Esophagus squamous epithelium (tissue), 4 donors: ENCODE data around the gene CXorf58.

Source experiments
- CTCF ChIP-seq, 6 experiments: fragments of 450-650 bp in 4 of 6; fragments of 200-600 bp in 2 of 6; sonication (generic) in 2 of 6; IDR thresholded peaks; one replicate each; pipeline ENCODE4 v1.5.1; 2016 to 2019; ENCODE audit warnings: antibody characterized with exemption in 6 of 6, mild to moderate bottlenecking in 4 of 6, moderate library complexity in 4 of 6
- POLR2A ChIP-seq, 4 donors: fragments of 450-650 bp; IDR thresholded peaks; one replicate each; pipeline ENCODE4 v1.6.1; 2017; ENCODE audit warnings: antibody characterized with exemption in 4 of 4, mild to moderate bottlenecking in 4 of 4, moderate library complexity in 3 of 4

- TF ChIP-seq POLR2A (IDR thresholded peaks at IDR 0.05) = no peak
- TF ChIP-seq CTCF (IDR thresholded peaks at IDR 0.05) = no peak
These were observed 18.8 kb upstream of the CXorf58 start for GRCh38 chrX:23888887-23889501.
